NCI-H446 treated with DMSO at 0.1 percent for 48 hours (cell line): Measurements from ENCODE around the gene EDNRB.
"Not testable (repeated sequence)": the region's sequence is repeated elsewhere in the genome, so short reads cannot be mapped to it uniquely, and the experiment has no call there.

ENCODE experiments used
- DNase-seq: peaks from one replicate; lab custom pipeline; 2025; lab: John Stamatoyannopoulos, UW

The EDNRB gene

GRCh38 chr13:77918391-77919245 lies at the start of gene EDNRB:
Gene EDNRB (minus strand): TSS chr13:77918831. CDS start chr13:77918573, 258 bp downstream.
- no peak for DNase-seq

- no peak for DNase-seq
Measured at GRCh38 chr13:77966671-77967070, 48.0 kb upstream of the EDNRB start.

GRCh38 chr13:77952737-77953136 lies 34.1 kb upstream of the EDNRB start:
- no peak for DNase-seq

- DNase-seq = no peak
Measured at GRCh38 chr13:77952276-77952675, 33.6 kb upstream of the EDNRB start.

- DNase-seq = no peak
Measured at GRCh38 chr13:77946522-77946921, 27.9 kb upstream of the EDNRB start.

- DNase-seq = not testable (repeated sequence)
Measured at GRCh38 chr13:77935063-77935462, 16.4 kb upstream of the EDNRB start.

- DNase-seq = no peak
Measured at GRCh38 chr13:77930430-77930829, 11.8 kb upstream of the EDNRB start.

- DNase-seq = no peak
Measured at GRCh38 chr13:77928909-77929308, 10.3 kb upstream of the EDNRB start.

GRCh38 chr13:77925616-77926015 lies 7.0 kb upstream of the EDNRB start:
- DNase-seq = no peak

GRCh38 chr13:77919921-77920294 lies 1.3 kb upstream of the EDNRB start:
- DNase-seq = no peak

GRCh38 chr13:77919246-77919920 lies 752 bp upstream of the EDNRB start:
- no peak for DNase-seq

- DNase-seq = no peak
Measured at GRCh38 chr13:77916488-77916887, 2.1 kb downstream of the EDNRB start.

GRCh38 chr13:77915686-77916085 lies 2.9 kb downstream of the EDNRB start:
- DNase-seq = no peak

GRCh38 chr13:77913003-77913402 lies 5.6 kb downstream of the EDNRB start:
- no peak for DNase-seq

GRCh38 chr13:77911751-77912150 lies 6.9 kb downstream of the EDNRB start:
- DNase-seq = no peak

GRCh38 chr13:77909827-77910226 lies 8.8 kb downstream of the EDNRB start:
- DNase-seq = no peak

- DNase-seq = no peak
Measured at GRCh38 chr13:77908531-77908930, 10.1 kb downstream of the EDNRB start.

GRCh38 chr13:77907666-77908341 lies 10.8 kb downstream of the EDNRB start:
- no peak for DNase-seq

- DNase-seq = no peak
Measured at GRCh38 chr13:77904031-77904430, 14.6 kb downstream of the EDNRB start.

GRCh38 chr13:77903435-77903834 lies 15.2 kb downstream of the EDNRB start:
- DNase-seq = no peak

- no peak for DNase-seq
Measured at GRCh38 chr13:77902319-77902963, 16.2 kb downstream of the EDNRB start.

GRCh38 chr13:77898097-77898496 lies 20.5 kb downstream of the EDNRB start:
- no peak for DNase-seq
